HG03108 (cell line): Measurements from ENCODE around the gene RITA1.

Experiments used
- ATAC-seq: cut with Tn5 transposase; IDR thresholded peaks from one replicate; pipeline ENCODE4 v1.9.1; 2021; ENCODE audit warnings: moderate library complexity; ENCODE audit not compliant: unreplicated experiment

RITA1 gene

GRCh38 chr12:113152835-113153814 lies 32.4 kb upstream of the RITA1 start:
- peak; percentile 56 for ATAC-seq

GRCh38 chr12:113154351-113154973 lies 31.1 kb upstream of the RITA1 start:
- ATAC-seq, result no peak

DNA sequence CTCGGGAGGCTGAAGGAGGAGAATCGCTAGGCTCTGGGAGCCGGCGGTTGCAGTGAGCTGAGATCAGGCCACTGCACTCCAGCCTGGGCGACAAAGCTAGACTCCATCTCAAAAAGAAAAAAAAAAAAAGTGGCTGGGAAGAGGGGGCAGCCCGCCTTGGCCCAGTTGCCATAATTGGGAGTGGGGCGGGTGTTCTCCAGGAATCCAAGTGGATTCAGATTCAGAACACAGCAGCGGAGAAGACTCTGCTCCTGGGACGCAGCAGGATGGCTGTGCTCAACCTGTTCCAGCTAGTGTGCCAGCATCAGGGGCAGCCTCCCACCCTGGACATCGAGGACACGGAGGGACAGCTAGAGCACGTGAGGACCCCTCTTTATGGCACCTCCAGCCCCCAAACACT lies 30.5 kb upstream of the RITA1 start:
- no peak for ATAC-seq

GRCh38 chr12:113155646-113156045 lies 29.9 kb upstream of the RITA1 start:
- ATAC-seq, result no peak

DNA sequence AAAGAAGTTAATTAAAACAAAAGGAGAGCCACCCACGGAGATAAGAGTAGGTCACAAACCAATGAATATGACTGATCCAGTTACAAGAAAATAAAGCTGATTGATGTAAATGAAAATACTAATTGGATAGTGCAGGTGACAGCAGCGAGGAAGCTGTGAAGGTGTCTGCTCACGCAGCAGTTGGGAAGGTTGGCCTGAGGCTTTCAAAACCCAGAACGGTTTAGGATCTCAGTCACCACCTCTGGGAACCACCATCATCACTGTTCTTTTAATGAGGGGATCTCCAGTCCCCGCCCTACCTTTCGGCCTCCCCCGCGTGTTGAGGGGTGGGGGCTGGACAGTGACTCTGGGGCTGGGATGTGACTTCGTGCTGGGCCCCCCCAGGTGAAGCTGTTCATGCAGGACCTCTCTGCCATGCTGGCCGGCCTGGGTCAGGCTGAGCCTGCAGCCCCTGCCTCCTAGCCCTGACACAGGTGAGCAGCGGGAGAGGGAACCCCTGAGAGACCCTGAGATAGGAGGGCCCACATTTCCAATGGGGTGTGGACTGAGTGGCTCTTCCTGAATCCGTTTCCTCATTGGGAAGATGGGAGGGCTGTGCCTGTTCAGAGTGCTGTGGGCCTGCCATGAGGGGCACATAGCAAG lies 28.2 kb upstream of the RITA1 start:
- ATAC-seq, result no peak

- ATAC-seq, result no peak
Measured at GRCh38 chr12:113158439-113159203, 26.9 kb upstream of the RITA1 start.

- no peak for ATAC-seq
Measured at GRCh38 chr12:113159937-113160336, 25.6 kb upstream of the RITA1 start.

DNA sequence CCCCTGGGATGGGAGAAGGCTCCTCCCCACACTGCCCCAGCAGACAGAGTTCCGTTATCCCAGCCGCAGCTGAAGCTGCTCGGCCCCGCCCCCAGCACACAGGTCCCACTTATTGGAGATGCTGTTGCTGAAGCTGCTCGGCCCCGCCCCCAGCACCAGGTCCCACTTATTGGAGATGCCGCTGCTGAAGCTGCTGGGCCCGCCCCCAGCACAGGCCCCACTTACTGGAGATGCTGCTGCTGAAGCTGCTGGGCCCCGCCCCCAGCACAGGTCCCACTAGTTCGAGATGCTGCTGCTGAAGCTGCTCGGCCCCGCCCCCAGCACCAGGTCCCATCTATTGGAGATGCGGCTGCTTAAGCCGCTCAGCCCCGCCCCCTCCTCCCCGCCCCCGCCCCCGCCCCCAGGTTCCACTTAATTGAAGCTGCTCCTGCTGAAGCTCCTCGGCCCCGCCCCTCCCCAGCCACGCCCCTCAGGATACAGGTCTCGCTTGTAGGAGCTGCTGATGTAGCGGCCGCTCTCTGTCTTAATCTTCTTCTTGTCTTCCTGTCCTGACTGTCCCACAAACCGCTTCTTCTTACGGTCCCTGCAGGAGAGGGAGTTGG lies 24.0 kb upstream of the RITA1 start:
- ATAC-seq, result no peak

DNA sequence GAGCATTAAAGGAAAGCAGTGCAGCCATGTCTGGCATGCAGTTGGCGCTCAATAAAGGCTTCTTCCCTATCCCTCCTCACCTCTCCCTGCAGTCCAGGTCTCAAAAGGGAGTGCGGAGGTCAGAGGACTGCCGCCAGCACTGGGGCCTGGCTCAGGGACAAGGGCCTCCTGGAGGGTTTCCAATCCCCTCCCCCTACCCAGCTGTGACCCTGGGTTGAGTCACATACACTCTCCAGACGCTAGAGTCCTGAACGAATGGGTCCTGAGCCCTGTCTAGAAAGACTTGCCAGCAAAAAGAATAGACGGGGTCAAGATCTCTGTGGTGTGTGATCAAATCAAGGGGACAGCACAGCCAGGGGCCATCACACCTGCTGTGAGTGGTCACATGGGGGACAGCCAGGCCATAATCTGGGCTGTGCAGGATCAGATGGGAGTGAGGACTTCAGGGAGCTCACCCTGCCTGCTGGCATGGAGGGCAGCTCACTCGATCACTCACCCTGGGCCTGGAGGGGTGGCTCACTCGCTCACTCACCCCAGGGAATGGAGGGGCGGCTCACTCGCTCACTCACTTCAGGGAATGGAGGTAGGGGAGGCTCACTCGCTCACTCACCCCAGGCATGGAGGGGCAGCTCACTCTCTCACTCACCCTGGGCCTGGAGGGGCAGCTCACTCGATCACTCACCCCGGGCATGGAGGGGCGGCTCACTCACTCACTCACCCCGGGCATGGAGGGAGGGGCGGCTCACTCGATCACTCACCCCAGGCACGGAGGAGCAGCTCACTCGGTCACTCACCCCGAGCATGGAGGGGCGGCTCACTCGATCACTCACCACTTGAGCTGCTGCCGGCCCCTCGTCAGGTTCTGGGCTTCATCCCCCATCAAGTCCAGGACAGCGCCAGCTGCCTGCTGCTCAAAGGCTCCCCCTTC lies 23.2 kb upstream of the RITA1 start:
- no peak for ATAC-seq

DNA sequence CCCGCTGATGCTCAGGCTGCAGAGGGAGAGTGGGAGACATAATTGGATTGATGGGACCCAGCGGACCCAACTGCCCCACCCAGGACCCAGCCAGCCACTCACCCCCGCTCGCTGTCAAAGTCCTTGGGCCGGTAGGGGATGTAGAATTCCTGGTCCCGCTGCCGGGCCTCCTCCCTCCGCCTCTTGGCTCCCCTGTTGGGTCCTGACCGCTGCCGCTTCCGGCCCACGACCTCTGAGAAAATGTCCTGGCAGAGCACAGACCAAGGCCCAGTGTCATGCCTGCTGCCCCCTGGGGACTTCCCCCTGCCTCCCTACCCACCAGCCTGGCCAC lies 22.5 kb upstream of the RITA1 start:
- ATAC-seq, result no peak

GRCh38 chr12:113164014-113164413 lies 21.5 kb upstream of the RITA1 start:
- no peak for ATAC-seq

- no peak for ATAC-seq
Measured at GRCh38 chr12:113165521-113166450, 19.7 kb upstream of the RITA1 start.

- ATAC-seq, result no peak
Measured at GRCh38 chr12:113167868-113168267, 17.7 kb upstream of the RITA1 start.

GRCh38 chr12:113169697-113170096 lies 15.8 kb upstream of the RITA1 start:
- no peak for ATAC-seq

DNA sequence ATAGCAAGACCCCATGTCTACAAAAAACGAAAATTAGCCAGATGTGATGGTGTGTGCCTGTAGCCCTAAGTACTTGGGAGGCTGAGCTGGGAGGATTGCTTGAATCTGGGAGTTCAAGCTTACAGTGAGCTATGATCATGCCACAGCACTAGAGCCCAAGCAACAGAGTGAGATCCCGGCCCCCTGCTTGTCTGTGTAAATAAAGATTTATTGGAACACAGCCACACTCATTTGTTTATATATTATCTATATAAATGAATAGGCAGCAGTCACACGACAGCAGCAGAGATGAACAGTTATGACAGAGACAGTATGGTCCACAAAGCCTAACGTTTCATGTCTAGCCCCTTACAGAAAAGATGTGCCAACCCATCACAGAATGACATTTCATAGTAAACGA lies 15.1 kb upstream of the RITA1 start:
- no peak for ATAC-seq

GRCh38 chr12:113170926-113171325 lies 14.6 kb upstream of the RITA1 start:
- no peak for ATAC-seq

DNA sequence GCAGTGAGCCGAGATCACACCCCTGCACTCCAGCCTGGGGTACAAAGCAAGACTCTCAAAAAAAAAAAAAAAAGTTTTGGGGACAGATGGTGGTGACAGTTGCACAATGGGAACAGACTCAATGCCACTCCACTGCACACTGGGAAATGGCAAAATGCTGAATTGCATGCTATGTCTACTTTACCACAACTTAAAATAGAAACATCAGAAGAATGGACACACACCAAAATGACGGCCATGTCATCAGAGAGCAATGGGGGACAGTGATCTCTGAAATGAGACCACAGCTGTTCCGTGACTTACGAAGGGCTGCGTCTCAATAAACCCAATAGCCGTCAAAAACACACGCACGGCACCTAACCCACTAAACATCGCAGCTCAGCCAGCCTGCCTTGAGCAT lies 14.0 kb upstream of the RITA1 start:
- no peak for ATAC-seq

DNA sequence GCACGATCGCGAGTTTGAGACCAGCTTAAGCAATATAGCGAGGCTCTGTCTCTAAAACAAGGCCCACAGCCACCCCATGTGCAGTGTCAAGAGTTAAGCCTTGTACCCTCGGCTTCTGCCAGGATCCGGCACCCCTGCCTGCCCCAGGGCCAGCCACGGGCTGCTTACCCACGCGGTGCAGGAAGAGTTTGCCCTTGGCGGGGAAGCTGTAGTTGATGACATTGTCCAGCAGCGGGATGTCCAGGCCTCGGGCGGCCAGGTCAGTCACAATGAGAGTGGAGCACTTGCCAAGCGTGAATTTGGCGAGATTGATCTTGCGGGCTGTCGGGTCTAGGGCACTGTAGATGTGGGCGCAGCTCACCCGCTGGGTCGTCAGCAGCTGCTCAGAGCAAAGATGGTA lies 13.3 kb upstream of the RITA1 start:
- no peak for ATAC-seq
